KOPT-K1 (cell line): Measurements from ENCODE around the gene AZIN2.

Experiments
- H3K27ac ChIP-seq: fragments of 200-600 bp; sonication (generic); 2 replicates; pipeline ENCODE4 v1.5.1; 2016; ENCODE audit warnings: antibody characterized with exemption, mild to moderate bottlenecking, low read depth, low read length; ENCODE audit not compliant: poor library complexity, severe bottlenecking
- H3K36me3 ChIP-seq: fragments of 200-600 bp; sonication (generic); 2 replicates; pipeline ENCODE4 v1.5.1; 2017; ENCODE audit warnings: antibody characterized with exemption, mild to moderate bottlenecking, low read length, moderate library complexity; ENCODE audit not compliant: insufficient read depth
- H3K9me3 ChIP-seq: fragments of 200-600 bp; sonication (generic); 2 replicates; pipeline ENCODE4 v1.5.1; 2017; ENCODE audit warnings: antibody characterized with exemption, low read length, mild to moderate bottlenecking; ENCODE audit not compliant: insufficient read depth, poor library complexity, severe bottlenecking

Gene AZIN2

DNA sequence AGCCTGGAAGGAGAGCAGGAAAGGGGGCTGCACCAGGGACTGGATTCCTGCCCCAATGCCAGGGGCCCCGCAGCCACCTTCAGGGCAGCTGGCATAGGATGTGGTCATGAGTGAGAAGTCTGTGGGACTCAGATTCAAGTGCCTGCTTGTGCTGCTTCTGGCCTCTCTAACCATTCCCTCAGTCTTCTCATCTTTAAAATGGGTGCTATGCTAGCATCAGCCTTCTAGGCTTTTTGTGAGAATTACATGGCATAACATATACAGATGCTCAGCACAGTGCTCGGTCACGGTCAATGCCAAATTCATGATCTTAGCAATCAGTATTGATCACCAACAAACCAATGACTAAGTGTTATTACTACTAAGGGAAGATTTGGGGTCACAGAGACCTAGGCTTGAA lies 77.4 kb downstream of the AZIN2 start:
- Histone ChIP-seq H3K27ac (no peak overlapping the region), H3K9me3 (no peaks in the 10 kb centered on the region), H3K36me3 (peaks cover 12% of the 10 kb centered on the region; the same call in 1 of the 2 replicates)

DNA sequence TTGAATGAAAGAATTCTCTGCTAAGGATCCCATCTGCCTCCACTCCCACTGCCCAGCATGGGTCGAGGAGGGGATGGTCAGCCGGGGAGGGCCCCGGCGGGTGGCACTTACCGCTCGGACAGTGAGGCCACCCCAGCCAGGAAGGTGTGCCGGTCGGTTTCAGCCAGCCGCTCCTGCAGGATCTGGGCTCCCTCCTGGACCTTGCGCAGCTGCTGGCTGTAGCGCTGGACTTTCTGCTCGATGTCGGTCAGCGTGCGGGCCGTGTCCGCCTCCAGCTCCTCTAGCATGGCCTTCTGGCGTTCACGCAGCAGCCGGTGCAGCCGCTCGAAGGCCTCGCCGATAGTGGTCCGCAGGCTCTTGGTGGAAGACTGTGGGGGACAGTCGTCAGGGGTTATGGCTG lies 78.6 kb downstream of the AZIN2 start:
- H3K9me3 ChIP-seq = no peaks in the 10 kb centered on the region
- peaks cover 12% of the 10 kb centered on the region; the same call in 1 of the 2 replicates for H3K36me3 ChIP-seq

GRCh38 chr1:33161061-33161681 lies 80.2 kb downstream of the AZIN2 start:
- H3K36me3 ChIP-seq = peaks cover 12% of the 10 kb centered on the region; the same call in 1 of the 2 replicates
- no peaks in the 10 kb centered on the region for H3K9me3 ChIP-seq
- no peak overlapping the region for H3K27ac ChIP-seq

More for the DNA sequence above, 78.6 kb downstream of the AZIN2 start:
- H3K27ac ChIP-seq = no peak overlapping the region

- Histone ChIP-seq H3K9me3 (no peaks in the 10 kb centered on the region), H3K36me3 (peaks cover 12% of the 10 kb centered on the region; the same call in 1 of the 2 replicates)
Measured at GRCh38 chr1:33162141-33162540, 81.2 kb downstream of the AZIN2 start.

DNA sequence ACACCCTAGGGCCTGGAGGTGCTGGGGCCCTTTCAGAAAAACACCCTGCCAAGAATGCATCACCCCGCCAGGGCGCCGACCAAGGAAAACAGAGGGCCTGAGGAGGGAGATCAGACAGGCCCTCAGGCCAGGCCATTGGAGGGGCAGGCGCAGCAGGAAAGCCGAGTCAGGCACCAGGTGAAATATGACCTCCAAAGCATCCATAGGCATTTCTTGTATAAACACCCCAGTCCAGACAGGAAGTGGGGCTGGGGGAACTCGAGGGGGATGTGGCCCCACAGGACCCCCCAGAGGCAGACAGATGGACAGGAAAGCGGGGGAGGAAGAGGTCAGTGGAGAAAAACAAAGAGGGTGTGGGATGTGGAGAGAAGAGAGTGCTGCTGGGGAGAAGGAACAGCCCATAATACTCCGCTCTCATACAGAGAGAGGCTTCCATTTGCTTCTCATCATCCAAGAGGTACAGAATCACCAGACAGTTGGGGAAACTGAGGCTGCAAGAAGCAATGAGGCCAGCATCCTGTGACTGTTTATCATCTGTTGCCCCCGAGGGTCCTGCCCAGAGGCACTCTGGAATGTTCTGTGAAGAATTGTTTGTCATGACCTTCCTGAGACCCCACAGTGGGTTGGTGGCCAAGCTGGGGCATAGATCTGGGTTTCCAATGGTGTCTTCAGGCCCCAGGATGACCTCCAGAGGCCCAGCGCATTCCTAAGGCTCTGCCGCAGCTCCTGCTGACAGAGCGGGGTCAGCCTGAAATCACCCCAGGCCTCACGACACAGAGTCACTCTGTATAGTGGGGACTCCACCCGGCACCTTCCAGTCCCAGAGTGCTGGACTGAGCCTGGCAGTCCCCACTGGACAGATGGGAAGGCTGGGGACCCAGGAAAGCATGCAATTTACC lies 82.9 kb downstream of the AZIN2 start:
- Histone ChIP-seq H3K9me3 (no peaks in the 10 kb centered on the region), H3K36me3 (peaks cover 4% of the 10 kb centered on the region; the same call in 1 of the 2 replicates), H3K27ac (no peak overlapping the region)

More at GRCh38 chr1:33162141-33162540, 81.2 kb downstream of the AZIN2 start:
- no peak overlapping the region for H3K27ac ChIP-seq

DNA sequence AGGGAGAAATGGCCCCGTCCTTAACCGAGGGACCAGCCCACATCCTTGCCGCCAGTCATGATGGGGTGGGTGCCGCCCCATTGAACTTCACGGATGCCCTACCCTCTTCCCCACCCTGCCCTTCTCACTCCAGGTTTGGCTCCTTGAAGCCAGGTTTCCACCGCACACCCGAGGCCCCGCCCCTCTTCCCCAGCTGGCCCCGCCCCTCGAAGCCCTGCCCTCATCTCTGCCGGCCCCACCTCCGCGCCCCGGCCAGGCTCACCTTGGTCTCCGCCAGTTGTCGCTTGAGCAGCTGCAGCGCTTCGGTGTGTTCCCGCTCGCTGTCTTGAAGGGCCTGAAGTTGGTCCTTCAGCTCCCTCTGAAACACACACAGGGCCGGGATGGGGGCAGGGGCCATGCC lies 84.3 kb downstream of the AZIN2 start:
- Histone ChIP-seq H3K27ac (no peak overlapping the region), H3K36me3 (no peaks in the 10 kb centered on the region), H3K9me3 (no peaks in the 10 kb centered on the region)

DNA sequence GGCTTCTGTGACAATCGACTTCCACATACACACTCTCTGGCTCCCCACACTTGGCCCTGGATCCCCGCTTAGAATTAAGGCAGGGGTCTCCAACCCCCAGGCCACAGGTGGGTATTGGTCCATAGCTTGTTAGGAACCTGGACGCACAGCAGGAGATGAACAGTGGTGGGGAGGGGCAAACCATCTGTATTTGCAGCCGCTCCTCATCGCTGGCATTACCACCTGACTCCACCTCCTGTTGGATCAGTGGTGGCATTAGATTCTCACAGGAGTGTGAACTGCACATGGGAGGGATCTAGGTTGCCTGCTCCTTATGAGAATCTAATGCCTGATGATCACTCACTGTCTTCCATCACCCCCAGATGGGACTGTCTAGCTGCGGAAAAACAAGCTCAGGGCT lies 84.9 kb downstream of the AZIN2 start:
- no peaks in the 10 kb centered on the region for H3K9me3 ChIP-seq
- H3K36me3 ChIP-seq = no peaks in the 10 kb centered on the region
- no peak overlapping the region for H3K27ac ChIP-seq

DNA sequence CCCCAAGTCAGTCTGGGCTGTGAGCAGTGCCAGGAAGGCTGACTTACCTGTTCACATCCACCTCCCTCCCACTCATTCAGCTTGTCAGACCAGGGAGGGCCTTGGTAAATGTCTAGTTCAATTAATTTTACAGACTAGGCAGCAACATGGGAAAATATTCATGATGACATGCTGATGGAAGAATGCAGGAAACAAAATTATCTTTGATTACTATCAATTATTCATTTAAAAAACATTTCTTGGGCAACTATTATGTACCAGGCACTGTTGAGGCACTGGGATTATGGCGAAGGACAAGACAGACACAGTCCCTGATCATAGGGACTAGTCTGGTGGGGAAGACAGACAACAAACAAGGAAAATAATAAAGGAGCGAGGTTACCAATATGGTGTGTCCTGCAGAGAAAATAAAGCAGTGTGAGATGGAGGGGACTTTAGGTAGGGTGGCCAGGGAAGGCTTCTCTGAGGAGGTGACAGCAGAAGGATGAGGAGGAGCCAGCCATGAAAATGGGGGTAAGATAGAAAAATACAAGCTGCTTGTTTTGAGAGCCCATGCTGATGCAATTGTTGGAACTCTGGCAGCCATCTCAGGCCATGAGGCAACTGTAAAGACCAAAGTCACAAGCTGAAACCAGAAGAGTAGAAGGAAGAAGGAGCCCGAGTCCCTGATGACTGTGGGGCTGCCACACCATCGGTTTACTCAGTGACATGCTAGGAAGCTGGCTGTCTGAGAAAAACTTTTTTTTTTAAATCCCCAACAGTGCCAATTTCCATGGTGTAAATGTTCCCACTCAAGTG lies 86.9 kb downstream of the AZIN2 start:
- Histone ChIP-seq H3K36me3 (no peaks in the 10 kb centered on the region), H3K27ac (no peak overlapping the region), H3K9me3 (no peaks in the 10 kb centered on the region)

- no peaks in the 10 kb centered on the region for H3K36me3 ChIP-seq
- H3K9me3 ChIP-seq = no peaks in the 10 kb centered on the region
- H3K27ac ChIP-seq = no peak overlapping the region
Measured at GRCh38 chr1:33168556-33169289, 87.8 kb downstream of the AZIN2 start.

DNA sequence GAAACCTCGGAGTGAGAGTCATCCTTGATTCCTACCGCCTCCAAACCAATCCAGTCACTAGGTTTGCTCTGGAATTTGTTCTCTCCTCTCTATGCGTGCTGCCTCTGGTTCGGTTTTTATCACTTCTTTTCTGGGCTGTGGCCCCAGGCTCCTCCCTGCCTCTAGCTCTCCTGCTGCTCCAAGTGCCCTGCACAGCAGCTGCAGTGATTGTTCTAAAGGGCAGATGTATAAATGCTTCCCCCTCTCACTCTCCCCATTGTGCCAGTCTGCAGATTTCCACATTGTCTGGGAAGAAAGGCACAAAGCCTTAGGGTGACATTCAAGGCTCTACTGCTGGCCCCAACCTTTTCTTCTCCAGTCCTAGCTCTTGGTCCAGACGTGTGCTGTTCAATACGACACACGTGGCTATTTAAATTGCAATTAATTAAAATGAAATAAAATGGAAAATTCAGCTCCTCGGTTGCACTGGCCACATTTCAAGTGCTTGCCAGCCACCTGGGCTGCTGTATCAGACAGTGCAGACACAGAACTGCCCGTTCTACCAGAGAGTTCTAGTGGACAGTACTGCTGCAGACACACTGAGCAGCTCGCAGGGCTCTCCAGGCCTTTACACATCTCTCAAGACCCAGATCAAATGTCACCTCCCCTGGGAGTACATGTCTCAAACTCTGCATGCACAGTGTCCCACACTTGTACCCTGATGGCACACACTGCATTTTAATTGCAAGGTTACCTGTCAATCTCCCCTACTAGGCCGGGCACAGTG lies 88.5 kb downstream of the AZIN2 start:
- H3K9me3 ChIP-seq = no peaks in the 10 kb centered on the region
- no peaks in the 10 kb centered on the region for H3K36me3 ChIP-seq
- H3K27ac ChIP-seq = no peak overlapping the region
